Left hindlimb (tissue), 1 donor: ENCODE measurements around the gene OR3A3.
"Not testable (repeated sequence)": the region's sequence is repeated elsewhere in the genome, so short reads cannot be mapped to it uniquely, and the experiment has no call there.

Experiments used
- DNase-seq: peaks from one replicate; pipeline ENCODE4 v3.0.0-alpha.2; 2018

The OR3A3 gene

DNA sequence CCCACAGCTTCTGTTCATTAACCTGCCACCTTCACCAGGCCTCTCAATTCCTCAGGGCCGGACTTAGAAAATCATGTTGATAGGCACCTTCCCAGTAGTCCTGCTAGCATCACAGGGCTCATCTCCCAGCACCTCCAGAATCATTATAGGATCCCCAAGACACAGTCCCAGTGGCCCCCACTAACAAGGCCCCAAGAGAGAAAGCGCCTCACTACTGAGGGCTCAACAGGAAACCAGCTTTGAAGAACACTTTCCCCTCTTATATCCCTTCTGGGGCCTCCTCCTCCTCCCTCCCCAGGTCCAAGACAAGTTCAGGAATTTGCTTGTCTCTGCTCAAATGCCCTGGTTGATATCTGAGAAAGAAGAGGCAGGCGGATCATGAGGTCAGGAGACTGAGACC, at the start of gene OR3A3:
OR3A3 (plus strand) TSS at position 301 of the 400 bp plus-strand sequence.
- DNase-seq, result no peak

DNA sequence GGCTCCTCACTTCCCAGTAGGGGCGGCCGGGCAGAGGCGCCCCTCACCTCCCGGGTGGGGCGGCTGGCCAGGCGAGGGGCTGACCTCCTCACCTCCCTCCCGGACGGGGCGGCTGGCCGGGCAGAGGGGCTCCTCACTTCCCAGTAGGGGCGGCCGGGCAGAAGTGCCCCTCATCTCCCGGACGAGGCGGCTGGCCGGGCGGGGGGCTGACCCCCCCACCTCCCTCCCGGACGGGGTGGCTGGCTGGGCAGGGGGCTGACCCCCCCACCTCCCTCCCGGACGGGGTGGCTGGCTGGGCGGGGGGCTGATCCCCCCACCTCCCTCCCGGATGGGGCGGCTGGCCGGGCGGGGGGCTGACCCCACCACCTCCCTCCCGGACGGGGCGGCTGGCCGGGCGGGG, 40.0 kb upstream of the OR3A3 start:
- not testable (repeated sequence) for DNase-seq

DNA sequence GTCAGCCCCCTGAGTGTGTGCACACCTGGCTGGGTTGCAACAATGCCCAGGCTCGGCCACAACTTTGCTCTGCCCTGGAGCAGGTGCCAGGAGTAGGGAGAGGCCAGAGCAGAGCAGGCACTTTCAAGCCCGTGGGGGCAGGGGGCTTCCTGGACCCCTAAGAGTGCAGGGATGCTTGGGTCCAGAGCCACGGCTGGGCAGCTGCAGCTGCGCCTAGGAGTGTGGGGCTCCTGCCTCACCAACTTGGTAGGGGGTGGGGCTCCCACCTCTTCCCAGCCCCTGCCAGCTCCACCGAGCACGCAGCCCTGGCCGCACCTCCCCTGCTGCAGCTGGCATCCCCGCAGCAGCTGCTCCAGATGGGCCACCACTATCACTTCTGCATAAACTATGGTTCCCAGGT, 32.8 kb upstream of the OR3A3 start:
- DNase-seq, result no peak

DNA sequence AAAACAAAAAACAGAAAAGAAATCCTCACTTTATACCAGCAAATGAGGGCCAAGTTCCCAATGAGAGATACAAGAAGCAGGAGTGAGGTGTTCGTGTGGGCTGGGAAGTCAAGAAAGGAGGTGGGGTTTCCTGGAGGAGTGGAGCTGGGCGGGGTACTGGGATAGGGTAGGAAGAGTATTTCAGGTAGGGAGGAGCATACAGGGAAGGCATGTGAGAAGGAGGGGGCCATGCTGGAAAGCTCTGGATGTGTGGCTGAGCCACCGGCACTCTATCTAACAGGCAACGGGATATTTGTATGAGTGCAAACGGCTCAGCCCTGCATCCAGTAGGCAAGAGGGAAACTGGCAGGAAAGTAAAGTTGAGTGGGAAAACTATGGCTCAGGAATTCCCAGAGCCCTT, 29.2 kb upstream of the OR3A3 start:
- no peak for DNase-seq

DNA sequence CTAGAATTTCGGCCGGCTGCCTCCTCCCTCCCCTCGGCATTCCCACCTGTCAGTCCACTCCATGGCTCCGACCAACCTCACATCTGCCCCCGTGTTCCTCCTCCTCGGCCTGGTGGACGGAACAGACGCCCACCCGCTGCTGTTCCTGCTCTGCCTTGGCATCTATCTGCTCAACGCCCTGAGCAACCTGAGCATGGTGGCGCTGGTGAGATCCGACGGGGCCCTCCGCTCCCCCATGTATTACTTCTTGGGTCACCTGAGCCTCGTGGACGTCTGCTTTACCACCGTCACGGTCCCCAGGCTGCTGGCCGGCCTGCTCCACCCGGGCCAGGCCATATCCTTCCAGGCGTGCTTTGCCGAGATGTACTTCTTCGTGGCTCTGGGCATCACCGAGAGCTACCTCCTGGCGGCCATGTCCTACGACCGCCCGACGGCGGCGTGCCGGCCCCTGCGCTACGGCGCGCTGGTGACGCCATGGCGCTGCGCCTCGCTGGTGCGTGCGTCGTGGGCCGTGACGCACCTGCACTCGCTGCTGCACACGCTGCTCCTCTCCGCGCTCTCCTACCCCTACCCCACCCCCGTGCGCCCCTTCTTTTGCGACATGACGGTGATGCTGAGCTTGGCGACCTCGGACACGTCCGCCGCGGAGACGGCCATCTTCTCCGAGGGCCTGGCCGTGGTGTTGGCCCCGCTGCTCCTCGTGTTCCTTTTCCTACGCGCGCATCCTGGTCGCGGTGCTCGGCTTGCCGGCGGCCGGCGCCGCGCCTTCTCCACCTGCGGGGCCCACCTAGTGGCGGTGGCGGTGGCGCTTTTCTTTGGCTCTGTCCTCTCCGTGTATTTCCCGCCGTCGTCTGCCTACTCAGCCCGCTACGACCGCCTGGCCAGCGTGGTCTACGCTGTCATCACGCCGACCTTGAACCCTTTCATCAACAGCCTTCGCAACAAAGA, 25.0 kb upstream of the OR3A3 start, which contains the start of gene OR3A2:
OR3A2 (minus strand) TSS at position 440 of the 948 bp plus-strand sequence.
- no peak for DNase-seq

DNA sequence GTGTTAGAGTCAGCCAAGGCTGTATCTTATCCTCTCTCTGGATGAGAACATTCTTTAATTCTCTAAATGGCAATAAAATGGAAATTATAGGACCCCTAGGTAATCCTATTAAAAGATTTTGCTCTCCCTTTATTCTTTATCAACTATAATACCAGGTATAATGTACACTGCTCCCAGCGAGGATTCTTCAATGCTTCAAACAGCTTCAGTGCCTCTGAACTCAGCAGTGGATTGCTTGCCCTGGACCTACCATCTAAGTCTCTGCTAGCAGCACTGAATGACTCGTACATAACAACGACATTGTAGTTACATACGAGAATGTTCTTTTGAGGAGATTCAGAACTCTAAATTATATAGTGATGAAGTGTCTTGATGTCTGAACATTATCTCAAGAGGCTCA, 21.4 kb upstream of the OR3A3 start:
- DNase-seq, result no peak

DNA sequence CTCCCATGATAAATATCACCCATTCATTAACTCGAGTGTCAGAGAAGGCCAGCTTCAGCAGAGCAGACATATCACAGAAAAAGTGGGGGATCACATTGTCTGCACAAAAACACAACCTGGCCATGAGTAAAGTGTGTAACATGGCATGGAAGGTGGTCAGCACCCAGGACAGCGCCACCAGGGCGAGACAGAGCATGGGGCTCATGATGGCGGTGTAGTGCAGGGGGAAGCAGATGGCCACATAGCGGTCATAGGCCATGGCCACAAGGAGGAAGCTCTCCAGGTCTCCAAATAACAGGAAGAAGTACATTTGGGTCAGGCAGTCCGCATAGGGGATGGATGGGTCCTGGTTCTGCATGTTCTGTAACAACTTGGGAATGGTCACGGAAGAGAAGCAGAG, 13.4 kb upstream of the OR3A3 start:
- not testable (repeated sequence) for DNase-seq

DNA sequence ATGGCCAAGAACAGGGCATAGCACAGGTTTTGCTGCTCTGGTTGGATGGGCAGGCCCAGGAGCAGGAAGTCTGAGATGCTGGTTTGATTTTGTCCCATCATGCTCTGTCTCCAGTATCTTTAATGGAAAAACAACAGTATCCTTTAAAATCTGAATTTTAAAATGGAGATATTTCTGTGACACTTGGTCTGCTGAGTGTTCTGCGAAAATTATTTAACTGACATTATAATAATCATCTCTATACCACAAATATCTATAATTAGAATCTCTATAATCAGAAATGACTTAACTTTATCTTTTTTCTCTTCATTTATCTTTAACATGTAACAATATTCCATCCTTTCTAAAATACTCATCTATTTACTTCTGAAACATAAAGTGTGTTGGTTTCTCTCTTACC, 12.9 kb upstream of the OR3A3 start, which contains the start of gene OR1E1:
OR1E1 (minus strand) TSS at position 101 of the 400 bp plus-strand sequence; CDS start at position 101, 0 bp downstream.
- DNase-seq, result no peak

DNA sequence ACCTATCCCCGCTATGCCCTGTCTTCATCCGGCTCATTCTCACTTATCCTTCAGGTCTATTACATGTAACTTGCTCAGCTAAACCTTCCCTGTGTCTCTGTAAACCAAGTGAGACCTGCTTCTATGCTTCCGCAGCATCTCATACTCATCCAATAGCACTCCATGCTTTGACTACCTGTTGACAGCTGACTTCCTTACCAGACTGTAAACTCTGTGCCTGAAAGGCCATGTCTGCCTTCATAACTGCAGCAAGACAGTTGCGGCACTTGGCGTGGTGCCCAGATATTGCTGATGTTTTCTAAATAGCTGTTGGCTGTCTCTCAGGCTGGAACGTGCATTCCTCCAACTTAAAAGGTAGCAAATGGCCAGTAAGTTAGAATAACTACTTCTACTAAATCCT, 11.1 kb upstream of the OR3A3 start:
- DNase-seq, result no peak

DNA sequence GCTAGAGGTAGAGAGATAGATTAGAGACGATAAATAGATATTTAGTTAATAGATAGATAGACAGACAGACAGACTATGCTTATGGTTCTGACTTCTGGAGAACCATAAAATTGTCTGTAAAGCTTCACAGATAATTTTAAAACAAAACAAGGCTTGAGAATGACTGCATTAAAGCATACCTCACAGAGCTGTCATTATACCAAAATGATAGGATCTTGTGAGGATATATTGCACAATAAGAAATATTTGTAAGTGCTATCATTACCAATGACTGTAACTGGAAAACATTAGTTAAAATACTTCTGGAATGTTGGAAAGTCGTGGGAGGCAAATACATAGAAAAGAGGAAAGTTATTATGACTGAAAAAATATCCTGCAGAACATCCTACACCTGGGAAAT, 9.4 kb upstream of the OR3A3 start:
- no peak for DNase-seq

DNA sequence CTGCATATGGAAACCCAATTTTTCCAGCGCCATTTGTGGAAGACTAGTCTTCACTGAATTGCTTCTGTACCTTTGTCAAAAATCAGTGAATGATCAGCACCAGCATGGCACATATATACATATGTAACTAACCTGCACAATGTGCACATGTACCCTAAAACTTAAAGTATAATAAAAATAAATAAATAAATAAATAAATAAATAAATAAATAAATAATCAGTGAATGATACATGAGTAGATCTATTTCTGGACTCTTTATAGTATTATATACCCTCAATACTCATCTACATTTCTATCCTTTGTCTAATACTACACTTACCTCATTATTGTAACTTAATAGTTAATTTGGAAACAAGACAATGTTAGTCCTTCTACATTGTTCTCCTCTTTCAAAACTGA, 7.3 kb upstream of the OR3A3 start:
- not testable (repeated sequence) for DNase-seq

DNA sequence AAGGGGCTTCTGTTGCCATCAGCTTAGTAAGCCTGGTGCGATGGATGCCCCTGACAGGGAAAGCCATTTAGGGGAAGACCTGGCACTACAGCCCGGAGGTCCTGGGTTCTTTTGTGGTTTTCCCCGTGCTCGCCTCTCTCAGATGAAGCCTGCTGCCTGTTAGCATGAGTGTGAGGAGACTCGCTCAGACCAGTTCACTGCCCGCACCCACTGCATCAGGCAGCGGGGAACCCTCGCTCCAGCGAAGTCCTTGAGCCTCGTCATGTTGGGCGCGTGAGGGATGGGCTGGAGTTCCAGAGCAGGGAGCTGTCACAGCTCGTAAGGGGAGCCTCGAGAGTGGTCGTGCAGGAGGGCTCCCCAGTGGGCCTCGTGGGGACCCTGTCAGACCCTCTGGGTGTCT, 1.0 kb downstream of the OR3A3 start:
- not testable (repeated sequence) for DNase-seq

DNA sequence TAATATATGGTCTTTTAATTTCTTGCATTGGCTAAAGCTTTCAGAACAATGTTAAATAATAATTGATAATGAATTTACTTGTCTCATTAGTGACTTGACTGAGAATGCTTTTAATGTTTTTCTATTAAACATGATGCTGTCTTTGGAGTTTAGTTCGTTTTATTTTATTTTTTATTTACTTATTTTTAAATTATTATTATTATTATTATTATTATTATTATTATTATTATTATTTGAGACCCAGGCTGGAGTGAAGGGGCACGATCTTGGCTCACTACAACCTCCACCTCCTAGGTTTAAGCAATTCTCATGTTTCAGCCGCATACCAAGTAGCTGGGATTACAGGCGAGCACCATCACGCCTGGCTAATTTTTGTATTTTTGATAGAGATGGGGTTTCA, 4.4 kb downstream of the OR3A3 start:
- no peak for DNase-seq

DNA sequence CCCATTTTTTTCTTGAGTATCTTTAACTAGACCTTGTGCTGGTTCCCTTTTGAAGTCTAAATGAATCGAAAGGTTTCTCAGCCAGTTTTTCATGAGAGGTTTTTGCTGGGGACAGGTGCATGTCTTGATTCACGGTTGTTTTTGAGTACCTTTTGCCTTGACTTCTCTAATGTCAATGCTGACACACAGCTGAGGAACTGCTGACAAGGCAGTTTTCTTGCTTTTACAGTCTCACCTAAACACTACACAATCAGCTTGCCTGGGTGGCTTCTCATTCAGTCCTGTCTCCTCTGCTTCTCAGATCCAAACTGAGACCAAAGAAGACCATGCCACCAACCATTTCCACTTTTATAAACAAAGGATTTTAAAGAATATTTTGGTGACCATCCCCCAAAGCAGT, 7.1 kb downstream of the OR3A3 start:
- no peak for DNase-seq

DNA sequence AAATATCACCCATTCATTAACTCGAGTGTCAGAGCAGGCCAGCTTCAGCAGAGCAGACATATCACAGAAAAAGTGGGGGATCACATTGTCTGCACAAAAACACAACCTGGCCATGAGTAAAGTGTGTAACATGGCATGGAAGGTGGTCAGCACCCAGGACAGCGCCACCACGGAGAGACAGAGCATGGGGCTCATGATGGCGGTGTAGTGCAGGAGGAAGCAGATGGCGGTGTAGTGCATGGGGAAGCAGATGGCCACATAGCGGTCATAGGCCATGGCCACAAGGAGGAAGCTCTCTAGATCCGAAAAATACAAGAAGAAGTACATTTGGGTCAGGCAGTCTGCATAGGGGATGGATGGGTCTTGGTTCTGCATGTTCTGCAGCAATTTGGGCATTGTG, 22.0 kb downstream of the OR3A3 start:
- DNase-seq, result not testable (repeated sequence)

DNA sequence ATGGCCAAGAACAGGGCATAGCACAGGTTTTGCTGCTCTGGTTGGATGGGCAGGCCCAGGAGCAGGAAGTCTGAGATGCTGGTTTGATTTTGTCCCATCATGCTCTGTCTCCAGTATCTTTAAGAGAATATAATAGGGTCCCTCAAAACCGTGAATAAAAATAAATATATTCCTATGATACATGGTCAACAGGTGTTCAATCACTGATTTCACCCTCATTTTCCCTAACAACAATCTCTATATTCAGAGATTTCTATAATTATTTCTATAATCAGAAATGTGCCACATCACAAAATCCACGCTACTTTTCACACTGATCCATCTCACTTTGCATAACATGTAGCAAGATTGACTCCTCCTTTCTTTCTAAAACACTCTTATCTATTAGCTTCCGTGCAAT, 22.6 kb downstream of the OR3A3 start, which contains the start of gene OR1E2:
OR1E2 (minus strand) TSS at position 101 of the 400 bp plus-strand sequence; CDS start at position 101, 0 bp downstream.
- DNase-seq, result no peak

DNA sequence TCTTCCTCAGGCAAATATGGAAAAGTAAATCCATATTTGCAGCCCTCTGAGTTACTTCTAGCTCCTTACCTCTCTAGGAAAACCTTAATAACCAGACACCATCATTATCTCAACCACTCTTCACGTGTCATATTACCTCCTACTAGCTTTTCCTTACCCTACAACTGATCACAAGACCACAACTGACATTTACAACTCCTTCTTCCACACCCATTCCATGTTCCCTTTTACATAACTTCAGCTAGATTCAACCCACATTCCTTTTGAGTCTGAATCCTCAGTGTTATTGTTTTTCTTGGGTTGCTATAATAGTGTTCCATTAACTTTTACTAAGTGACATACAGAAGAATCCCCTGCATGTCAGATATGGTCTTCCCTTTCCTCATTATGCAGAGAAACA, 27.2 kb downstream of the OR3A3 start:
- DNase-seq, result no peak

DNA sequence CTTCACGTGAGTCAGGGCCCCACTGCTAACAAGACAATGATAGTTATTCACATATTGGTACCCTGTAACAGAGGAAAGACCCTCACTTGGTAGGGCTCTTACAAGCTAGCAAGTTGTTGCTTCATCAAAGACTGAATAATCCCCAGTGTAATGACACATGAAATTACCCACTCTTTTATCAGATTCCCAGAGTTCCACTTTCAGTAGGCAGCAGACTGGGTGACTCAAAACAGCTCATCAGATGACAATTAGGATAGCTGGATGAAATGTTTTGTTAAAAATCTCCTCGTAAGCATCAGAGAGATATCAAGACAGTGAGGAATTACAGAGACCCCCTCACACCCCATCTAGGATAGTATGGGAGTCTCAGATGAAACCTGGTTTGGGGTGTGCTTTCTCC, 29.3 kb downstream of the OR3A3 start:
- DNase-seq, result no peak

DNA sequence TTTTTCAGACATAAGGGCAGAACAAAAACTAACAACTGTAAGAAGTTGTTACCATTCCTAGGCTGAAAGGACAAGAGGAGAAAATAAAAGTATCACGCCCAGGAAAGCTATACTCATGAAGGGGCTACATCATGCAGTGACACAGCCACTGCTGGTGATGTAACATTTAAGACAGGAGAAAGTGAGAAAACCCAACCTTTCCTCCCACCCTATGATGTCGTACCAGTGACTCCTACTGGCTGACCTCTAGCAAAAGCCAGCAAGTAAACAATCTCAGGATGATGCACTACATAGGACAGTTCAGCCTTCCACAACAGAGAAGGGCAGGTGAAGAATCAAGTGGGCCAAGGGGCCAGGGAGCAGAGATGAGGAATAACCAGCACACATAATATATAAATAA, 36.5 kb downstream of the OR3A3 start:
- DNase-seq, result no peak

DNA sequence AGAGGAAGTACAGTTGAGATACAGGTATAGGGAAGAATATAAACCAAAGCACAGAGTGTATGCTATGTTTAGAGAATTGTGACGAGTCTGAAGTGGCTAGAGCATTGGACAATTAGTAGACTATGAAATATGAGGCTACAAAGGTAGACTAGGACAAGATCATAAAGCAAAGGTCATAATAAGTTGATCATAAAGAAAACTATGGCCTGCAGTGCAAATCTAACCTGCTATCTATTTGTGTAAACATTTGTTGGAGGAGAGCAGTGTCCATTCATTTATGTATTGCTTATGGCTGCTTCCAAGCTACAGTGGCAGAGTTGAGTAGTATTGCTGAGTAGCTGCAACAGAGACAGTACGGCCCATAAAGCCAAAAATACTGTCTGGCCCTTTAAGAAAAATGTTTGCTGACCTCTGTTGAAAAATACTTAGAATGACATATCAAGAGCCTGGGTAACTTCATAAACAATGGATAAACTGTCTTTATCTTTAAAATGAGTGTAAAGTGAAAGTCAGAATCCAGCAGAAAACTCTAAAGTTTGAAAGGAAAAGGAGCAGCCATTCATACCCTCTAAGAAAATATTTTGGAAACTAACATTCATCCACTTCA, 37.0 kb downstream of the OR3A3 start:
- no peak for DNase-seq

DNA sequence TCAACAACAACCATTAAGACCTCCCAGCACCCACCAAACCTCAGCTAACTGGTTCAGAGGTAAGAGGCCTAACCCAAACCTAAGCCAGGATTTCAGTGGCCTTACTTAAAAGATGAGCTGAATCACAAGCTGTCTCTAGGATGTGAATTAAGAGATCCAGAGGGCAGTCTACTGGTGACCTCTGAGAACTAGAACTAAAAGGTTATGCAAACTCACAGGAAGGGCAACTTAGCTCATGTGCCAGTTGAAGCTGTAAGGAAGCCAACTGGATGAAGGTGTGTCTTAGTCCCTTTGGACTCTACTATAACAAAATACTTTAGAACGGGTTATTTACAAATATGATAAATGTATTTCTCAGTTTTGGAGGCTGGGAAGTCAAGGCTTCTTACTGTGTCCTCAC, 55.2 kb downstream of the OR3A3 start:
- not testable (repeated sequence) for DNase-seq

DNA sequence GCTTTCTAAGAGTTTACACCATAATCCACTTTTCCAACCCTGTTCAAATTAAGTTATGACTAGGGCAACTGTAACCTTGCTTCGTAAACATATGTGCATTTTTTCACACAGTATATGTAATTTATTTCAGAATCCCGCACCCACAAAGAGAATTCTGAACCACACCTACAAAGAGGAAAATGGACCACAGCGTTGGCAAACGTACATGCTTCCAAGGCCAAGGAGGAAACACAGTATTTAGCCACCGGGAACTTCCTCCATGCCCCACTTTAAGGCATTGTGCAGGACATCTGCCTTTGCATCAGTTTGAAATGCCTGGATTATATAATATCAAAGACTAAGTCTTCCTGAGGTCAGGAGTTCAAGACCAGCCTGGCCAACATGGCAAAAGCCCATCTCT, 58.4 kb downstream of the OR3A3 start:
- DNase-seq, result no peak

DNA sequence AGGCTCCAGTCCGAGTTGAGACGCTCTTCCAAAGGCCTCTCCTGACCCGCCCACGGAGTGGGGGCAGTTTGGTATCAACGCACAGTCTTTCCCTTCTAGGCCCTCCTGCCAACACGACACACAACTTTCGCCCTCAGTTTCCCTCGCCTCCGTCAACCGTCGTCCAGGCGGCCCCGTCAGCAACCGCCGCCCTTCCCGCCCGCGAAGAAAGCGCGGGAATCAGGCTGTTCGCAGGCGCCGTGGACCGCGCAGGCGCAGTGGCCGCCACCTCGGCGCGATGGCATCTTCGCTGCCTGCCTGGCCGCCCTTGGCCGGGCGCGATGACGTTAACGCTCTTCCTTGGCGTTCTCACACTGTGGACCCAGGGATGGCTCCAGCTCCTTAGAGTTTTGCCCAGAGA, 60.4 kb downstream of the OR3A3 start, which contains the start of gene SPATA22:
SPATA22 (minus strand) TSS at position 221 of the 400 bp plus-strand sequence. CDS start 2,494 bp downstream, outside the sequence.
- no peak for DNase-seq

DNA sequence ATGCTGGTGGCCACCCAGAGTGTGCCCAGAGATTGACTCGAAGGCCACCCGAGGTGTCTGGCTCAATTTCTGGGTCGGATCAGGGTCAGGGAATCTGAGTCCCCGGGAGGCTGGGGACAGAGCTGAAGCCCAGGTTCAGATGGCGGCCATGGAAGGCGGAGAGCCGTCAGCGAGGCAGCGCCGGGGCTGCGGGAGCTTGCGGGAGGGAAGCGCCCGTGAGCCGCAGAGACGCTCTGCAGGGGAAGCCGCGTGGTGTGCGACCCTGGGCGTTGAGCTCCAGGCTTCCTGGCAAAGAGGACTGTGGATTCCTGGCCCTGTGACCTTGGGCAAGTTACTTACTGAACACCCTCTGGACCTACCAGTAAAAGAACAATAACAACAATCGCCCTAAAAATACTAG, 61.0 kb downstream of the OR3A3 start:
- no peak for DNase-seq
